AG08396 (cell line): ENCODE results near the gene ZBTB39.
"Not testable (repeated sequence)": the region's sequence is repeated elsewhere in the genome, so short reads cannot be mapped to it uniquely, and the experiment has no call there.

Experiments
- DNase-seq: peaks from one replicate; pipeline ENCODE4 v3.0.0; 2012; ENCODE audit warnings: low spot score, mixed read lengths

The ZBTB39 gene

GRCh38 chr12:56980268-56980667 lies 26.1 kb downstream of the ZBTB39 start:
- DNase-seq, result no peak

DNA sequence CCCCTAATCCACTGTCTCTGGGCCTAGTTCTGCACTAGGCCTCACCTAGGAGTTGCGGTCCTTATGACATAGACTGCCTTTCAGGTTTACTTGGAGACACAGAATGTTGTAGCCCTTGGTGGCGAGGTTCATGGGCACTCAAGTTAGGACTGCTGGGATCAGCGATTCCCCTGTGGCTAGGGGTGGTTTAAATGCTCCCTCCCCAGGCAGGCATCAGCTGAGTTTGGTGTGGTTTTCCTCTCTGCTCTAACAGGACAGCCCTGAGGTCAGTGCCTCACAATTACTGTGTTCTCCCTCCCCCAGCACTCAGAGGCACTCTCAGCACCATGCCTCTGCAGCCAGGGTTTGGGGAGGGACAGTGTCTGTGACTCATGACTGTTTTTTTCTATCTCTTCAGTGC lies 26.7 kb downstream of the ZBTB39 start:
- DNase-seq, result no peak

GRCh38 chr12:56978397-56979138 lies 27.8 kb downstream of the ZBTB39 start:
- DNase-seq, result no peak

DNA sequence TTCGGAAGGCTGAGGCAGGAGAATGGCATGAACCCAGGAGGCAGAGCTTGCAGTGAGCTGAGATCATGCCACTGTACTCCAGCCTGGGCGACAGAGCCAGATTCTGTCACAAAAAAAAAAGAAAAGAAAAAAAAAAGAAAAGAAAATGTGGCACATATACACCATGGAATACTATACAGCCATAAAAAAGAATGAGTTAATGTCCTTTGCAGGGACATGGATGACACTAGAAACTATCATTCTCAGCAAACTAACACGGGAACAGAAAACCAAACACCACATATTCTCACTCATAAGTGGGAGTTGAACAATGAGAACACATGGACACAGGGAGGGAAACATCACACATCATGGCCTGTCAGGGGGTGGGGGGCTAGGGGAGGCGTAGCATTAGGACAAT lies 29.0 kb downstream of the ZBTB39 start:
- not testable (repeated sequence) for DNase-seq

DNA sequence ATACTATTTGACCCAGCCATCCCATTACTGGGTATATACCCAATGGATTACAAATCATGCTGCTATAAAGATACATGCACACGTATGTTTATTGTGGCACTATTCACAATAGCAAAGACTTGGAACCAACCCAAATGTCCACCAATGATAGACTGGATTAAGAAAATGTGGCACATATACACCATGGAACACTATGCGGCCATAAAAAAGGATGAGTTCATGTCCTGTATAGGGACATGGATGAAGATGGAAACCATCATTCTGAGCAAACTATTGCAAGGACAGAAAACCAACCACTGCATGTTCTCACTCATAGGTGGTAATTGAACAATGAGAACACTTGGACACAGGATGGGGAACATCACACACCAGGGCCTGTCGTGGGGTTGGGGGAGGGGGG lies 32.1 kb downstream of the ZBTB39 start:
- DNase-seq, result not testable (repeated sequence)

- DNase-seq, result not testable (repeated sequence)
Measured at GRCh38 chr12:56968910-56969309, 37.4 kb downstream of the ZBTB39 start.

DNA sequence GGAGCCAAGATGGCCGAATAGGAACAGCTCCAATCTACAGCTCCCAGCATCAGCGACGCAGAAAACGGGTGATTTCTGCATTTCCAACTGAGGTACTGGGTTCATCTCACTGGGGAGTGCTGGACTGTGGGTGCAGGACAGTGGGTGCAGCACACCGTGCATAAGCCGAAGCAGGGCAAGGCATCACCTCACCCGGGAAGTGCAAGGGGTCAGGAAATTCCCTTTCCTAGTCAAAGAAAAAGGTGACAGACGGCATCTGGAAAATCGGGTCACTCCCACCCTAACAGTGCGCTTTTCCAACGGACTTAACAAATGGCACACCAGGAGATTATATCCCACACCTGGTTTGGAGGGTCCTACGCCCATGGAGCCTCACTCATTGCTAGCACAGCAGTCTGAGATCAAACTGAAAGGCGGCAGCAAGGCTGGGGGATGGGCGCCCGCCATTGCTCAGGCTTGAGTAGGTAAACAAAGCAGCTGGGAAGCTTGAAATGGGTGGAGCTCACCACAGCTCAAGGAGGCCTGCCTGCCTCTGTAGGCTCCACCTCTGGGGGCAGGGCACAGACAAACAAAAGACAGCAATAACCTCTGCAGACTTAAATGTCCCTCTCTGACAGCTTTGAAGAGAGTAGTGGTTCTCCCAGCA lies 40.2 kb downstream of the ZBTB39 start:
- DNase-seq, result not testable (repeated sequence)

GRCh38 chr12:56965124-56965523 lies 41.2 kb downstream of the ZBTB39 start:
- not testable (repeated sequence) for DNase-seq

- not testable (repeated sequence) for DNase-seq
Measured at GRCh38 chr12:56963557-56963956, 42.8 kb downstream of the ZBTB39 start.

DNA sequence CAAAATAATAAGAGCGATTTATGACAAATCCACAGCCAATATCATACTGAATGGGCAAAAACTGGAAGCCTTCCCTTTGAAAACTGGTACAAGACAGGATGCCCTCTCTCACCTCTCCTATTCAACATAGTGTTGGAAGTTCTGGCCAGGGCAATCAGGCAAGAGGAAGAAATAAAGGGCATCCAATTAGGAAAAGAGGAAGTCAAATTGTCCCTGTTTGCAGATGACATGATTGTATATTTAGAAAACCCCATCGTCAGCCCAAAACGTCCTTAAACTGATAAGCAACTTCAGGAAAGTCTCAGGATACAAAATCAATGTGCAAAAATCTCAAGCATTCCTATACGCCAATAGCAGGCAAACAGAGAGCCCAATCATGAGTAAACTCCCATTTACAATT lies 44.1 kb downstream of the ZBTB39 start:
- DNase-seq, result not testable (repeated sequence)

- DNase-seq, result no peak
Measured at GRCh38 chr12:56958422-56958821, 47.9 kb downstream of the ZBTB39 start.

- DNase-seq, result peak; percentile 1
Measured at GRCh38 chr12:56957229-56958052, 48.9 kb downstream of the ZBTB39 start, which contains the start of gene RDH16. Gene RDH16 (minus strand): TSS chr12:56957608. CDS start chr12:56957462, 146 bp downstream.

- DNase-seq, result no peak
Measured at GRCh38 chr12:56955631-56956256, 50.6 kb downstream of the ZBTB39 start.

DNA sequence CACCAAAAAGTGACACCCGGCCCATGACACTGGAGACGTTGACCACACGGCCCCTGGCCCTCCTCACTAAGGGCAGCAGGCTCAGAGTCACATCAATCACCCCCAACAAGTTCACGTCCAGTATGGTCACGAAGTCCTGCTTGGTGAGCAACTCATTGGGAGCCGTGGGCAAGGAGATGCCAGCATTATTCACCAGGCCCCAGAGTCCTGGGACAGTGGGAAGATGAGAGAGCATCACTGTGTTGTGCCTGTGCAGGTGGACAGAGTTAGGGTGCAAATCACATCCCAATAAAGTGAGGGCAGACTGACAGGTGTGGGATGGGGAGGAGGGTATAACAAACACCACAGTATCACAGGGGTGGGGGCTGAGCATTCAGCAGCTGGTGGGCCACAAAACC lies 51.4 kb downstream of the ZBTB39 start:
- DNase-seq, result peak; percentile 1

DNA sequence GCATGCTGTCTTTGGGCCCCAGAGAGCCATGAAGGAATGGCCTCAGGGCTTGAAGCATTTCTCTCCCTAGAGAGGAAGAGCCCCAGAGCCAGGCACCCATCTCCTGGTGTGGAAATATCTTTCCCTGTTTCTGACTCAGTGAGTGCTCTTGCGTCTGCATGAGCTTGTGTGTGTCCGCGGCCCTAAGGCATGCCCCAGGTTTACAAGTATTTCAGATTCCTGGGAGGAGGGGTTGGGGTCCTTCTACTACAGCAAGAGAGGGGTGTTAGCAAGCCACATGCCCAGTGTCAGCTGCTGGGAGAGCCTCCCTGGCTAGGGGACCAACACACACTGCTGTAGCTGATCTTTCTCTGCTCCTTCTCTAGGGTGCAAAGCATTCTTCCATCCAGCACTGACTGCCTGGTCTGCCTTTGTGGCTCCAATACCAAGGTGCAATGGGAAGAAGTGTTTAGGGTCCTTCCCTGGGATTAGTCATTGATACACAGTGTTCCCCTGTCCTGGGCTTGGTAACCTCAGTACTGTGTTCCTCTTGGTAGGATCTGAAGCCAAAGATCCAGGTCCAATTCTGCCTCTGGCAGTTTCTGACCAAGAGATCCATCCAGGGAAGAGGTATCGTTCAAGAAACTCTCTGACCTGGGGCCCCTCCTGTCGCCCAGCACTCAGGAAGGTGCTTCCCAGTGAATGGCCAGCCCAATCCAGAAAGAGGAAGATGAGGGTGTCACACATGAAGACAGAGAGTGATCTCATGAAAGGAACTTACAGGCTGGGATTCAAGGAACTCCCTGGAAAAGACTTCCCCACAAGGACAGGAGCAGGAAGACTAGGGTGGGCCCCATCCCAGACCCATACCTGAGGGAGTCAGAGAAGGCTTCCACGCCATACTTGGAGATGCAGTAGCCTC lies 52.0 kb downstream of the ZBTB39 start:
- peak; percentile 1 for DNase-seq

GRCh38 chr12:56953314-56953713 lies 53.0 kb downstream of the ZBTB39 start:
- DNase-seq, result peak; percentile 1

- peak; percentile 3 for DNase-seq
Measured at GRCh38 chr12:56951582-56952339, 54.6 kb downstream of the ZBTB39 start.

GRCh38 chr12:56948881-56949280 lies 57.5 kb downstream of the ZBTB39 start:
- no peak for DNase-seq
